Panc1 (cell line): ENCODE results near the gene CYP4F22.

Experiments
- POLR2AphosphoS5 ChIP-seq: IDR thresholded peaks from 2 replicates; pipeline ENCODE4 v1.6.1; 2012; ENCODE audit warnings: mild to moderate bottlenecking, low read depth, low read length, moderate library complexity
- TF ChIP-seq, protein P1 (sequence below): fragments of 450-650 bp; IDR thresholded peaks from 2 replicates; pipeline ENCODE4 v1.5.1; 2017; ENCODE audit warnings: mild to moderate bottlenecking
- TF ChIP-seq, protein P2 (sequence below), 2 experiments: IDR thresholded peaks; 2 replicates each; pipeline ENCODE4 v1.6.1; 2011 to 2012; ENCODE audit warnings: low read depth in 2 of 2, control low read depth in 1 of 2, low read length in 1 of 2, mild to moderate bottlenecking in 1 of 2, moderate library complexity in 1 of 2; ENCODE audit not compliant: insufficient read depth in 1 of 2

DNA sequence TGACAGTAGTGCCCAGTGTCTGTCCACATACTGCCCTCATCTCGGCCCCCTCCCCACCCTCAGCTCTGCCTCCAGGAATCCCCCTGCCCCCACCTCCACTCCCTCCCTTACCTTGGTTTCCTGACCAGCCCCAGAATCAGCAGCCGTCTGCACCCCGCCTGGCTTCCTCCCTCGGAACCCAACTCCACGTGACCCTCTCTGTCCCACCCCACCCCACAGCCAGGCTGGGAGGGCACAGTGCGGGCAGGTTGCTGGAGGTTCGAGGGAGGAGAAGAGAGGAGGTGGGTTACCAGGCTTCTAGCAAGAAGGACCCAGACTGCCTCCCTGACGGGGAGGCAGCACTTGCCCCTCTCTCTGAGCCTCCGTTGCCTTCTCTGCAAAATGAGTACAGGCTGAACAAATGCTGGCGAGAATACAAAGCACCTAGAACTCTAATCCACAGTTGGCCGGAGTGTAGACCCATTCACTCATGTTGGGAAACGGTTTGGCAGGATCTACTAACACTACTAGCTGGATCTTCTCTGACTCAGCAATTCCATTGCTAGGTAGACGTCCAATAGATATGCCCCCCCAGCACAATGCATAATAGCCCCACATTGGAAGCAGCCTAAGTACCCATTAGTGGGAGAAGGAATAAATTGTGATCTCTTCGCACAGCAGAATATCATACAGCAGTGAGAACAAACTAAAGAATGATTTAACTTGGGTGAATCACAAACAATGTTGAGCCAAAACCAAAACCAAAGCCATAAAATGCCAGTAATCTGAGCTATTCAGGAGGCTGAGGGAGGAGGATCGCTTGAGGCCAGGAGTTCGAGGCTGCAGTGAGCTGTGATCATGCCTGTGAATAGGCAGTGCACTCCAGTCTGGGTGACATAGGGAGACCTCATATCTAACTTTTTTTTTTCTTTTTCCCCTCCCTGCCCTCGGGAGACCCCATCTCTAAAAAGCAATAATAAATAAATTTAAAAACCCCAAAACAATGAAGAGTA is 43.6 kb upstream of the CYP4F22 start, which contains the start of gene RASAL3:
- TF ChIP-seq, protein P1, sequence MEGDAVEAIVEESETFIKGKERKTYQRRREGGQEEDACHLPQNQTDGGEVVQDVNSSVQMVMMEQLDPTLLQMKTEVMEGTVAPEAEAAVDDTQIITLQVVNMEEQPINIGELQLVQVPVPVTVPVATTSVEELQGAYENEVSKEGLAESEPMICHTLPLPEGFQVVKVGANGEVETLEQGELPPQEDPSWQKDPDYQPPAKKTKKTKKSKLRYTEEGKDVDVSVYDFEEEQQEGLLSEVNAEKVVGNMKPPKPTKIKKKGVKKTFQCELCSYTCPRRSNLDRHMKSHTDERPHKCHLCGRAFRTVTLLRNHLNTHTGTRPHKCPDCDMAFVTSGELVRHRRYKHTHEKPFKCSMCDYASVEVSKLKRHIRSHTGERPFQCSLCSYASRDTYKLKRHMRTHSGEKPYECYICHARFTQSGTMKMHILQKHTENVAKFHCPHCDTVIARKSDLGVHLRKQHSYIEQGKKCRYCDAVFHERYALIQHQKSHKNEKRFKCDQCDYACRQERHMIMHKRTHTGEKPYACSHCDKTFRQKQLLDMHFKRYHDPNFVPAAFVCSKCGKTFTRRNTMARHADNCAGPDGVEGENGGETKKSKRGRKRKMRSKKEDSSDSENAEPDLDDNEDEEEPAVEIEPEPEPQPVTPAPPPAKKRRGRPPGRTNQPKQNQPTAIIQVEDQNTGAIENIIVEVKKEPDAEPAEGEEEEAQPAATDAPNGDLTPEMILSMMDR, result no peak
- TF ChIP-seq, protein P2, sequence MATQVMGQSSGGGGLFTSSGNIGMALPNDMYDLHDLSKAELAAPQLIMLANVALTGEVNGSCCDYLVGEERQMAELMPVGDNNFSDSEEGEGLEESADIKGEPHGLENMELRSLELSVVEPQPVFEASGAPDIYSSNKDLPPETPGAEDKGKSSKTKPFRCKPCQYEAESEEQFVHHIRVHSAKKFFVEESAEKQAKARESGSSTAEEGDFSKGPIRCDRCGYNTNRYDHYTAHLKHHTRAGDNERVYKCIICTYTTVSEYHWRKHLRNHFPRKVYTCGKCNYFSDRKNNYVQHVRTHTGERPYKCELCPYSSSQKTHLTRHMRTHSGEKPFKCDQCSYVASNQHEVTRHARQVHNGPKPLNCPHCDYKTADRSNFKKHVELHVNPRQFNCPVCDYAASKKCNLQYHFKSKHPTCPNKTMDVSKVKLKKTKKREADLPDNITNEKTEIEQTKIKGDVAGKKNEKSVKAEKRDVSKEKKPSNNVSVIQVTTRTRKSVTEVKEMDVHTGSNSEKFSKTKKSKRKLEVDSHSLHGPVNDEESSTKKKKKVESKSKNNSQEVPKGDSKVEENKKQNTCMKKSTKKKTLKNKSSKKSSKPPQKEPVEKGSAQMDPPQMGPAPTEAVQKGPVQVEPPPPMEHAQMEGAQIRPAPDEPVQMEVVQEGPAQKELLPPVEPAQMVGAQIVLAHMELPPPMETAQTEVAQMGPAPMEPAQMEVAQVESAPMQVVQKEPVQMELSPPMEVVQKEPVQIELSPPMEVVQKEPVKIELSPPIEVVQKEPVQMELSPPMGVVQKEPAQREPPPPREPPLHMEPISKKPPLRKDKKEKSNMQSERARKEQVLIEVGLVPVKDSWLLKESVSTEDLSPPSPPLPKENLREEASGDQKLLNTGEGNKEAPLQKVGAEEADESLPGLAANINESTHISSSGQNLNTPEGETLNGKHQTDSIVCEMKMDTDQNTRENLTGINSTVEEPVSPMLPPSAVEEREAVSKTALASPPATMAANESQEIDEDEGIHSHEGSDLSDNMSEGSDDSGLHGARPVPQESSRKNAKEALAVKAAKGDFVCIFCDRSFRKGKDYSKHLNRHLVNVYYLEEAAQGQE (IDR thresholded peaks at IDR 0.05; ENCODE audit: insufficient read depth in 1 of 2, low read depth in 2 of 2, low read length in 1 of 2), result no peak
- TF ChIP-seq POLR2AphosphoS5, result no peak
